Measurements from ENCODE around the gene SORT1.
"Not testable (repeated sequence)": the region's sequence is repeated elsewhere in the genome, so short reads cannot be mapped to it uniquely, and the experiment has no call there.

The SORT1 gene

DNA sequence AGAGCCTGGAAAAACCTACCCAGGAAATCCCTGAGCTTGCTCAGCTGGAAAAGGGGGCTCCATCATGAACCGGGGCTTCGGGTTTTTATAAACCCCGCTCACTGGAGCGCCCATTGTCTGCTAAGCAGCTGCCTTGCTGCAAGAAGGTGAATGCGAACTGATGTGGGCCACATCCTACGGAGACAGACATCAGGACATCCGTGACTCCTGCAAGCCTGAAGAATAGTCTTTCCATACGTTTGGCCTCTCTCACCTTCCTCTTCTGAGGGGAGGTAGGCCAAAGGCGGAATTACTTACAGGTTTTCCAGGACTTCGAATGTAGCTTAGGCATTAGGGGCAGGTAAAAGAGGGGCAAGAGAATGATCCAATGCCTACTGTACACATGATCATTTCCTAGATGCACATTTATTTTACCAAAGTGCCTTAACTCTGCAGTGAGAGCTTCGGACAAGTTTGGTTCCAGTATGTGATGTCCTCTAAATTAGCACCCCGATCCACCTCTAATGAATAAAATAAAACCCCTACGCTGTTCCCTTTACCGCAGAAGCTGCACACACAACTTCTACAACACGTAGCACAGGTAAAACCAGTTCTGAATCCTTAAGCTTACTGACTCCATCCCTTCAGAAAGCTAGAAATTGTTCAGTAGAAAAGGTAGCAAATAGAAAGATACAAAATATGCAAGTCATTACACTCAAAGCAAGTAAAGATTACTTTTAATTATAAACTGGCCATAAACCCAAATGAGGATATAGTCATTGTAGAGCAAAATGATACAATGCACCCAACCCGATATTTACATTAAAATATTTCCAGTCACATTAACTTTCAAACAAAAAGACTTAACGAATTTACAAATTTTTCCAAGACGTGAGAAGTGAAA is 866 bp upstream of the SORT1 start:
- DNase-seq (ENCODE audit: low read depth in 1 of 2, low spot score in 1 of 2): no peak

DNA sequence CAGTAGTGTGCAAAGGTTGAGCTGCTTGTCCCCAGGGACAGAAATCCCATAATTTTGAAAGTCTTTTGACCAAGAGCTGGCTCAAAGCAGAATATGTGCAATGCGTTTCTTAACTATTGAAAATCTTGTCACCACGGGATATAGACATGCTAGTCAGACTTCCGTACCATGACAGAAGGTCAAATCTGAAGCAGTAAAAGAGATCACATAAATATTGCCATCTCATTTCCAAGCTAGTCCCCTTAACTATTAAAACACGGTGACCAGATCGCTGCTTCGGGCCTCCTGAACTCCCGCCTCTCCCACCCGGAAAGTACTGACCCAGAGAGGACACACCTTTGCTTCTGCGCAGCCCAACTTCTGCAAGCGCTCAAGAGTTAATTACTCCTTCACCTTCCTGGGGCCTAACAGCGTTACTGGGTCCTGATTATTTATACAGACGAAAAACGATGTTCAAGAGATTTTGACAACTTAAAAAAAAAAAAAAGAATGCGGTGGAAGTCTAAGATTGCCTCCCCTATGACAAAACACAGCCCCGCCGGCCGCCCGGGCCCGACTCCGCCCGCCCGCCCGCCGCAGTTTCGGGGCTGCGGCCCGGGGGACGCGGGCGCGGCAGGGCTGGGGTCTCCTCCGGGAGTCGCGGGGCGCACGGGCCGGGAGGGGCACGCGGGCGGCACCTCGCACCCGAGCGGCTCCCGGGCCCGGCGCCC is 692 bp downstream of the SORT1 start:
- no peak for DNase-seq (ENCODE audit: low read depth in 1 of 2, low spot score in 1 of 2)

DNA sequence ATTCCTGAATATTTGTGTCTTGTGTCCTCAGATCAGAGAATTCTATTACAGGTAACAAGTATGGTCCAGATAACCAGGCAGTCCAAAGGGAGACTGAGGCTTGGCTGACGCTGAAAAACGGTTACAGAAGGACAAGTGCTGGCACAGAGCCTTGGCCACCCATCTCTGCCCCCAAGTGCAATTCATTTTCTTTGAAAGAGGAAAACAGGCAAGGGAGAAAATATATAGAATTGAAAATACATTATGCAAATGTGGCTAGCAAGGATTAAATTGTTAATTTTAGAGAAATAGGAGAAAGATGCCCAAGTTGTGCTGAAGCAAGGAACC is 1.2 kb downstream of the SORT1 start:
- DNase-seq (ENCODE audit: low read depth in 1 of 2, low spot score in 1 of 2): no peak

DNA sequence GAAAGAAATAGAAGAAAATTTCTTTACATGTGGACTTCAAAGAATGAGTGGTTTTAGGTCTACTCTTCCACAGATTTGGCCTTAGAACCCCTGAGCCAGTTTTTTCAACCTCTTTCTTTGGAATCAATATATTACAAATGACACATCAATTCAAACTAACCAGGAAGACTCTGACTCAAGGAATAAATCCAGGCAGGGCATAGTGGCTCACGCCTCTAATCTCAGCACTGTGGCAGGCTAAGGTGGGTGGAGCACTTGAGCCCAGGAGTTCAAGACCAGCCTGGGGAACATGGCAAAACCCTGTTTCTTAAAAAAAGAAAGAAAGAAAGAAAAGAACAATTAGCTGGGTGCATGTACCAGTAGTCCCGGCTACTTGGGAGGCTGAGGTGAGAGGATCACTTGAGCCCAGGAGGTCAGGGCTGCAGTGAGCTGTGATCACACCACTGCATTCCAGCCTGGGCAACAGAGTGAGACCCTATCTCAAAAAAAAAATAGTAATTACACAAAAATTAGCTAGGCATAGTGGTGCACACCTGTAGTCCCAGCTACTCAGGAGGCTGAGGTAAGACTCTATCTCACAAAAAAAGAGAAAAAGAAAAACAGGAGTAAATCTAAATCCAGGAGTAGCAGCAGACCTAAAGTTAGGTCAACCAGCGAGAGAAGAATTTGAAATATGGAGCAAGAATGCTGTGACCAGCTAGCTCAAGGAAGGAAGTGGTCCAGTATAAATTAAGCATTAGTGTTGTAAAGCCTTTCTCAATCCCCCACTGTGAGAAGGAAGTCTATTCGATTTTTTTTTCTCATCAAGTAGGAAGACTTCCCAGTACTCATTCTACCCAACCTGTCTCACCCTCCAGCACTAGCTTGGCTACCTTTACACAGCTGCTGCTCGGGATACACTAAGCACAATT is 1.9 kb downstream of the SORT1 start:
- no peak for DNase-seq (ENCODE audit: low read depth in 1 of 2, low spot score in 1 of 2)

DNA sequence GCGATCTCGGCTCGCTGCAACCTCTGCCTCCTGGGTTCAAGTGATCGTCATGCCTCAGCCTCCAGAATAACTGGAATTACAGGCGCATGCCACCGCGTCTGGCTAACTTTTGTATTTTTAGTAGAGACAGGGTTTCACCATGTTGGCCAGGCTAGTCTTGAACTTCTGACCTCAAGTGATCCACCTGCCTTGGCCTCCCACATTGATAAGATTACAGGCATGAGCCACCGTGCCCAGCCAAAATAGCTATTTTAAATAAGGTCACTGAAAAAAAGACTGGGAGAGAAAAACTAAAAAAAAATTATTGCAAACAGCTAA is 2.5 kb downstream of the SORT1 start:
- not testable (repeated sequence) for DNase-seq (ENCODE audit: low read depth in 1 of 2, low spot score in 1 of 2)

DNA sequence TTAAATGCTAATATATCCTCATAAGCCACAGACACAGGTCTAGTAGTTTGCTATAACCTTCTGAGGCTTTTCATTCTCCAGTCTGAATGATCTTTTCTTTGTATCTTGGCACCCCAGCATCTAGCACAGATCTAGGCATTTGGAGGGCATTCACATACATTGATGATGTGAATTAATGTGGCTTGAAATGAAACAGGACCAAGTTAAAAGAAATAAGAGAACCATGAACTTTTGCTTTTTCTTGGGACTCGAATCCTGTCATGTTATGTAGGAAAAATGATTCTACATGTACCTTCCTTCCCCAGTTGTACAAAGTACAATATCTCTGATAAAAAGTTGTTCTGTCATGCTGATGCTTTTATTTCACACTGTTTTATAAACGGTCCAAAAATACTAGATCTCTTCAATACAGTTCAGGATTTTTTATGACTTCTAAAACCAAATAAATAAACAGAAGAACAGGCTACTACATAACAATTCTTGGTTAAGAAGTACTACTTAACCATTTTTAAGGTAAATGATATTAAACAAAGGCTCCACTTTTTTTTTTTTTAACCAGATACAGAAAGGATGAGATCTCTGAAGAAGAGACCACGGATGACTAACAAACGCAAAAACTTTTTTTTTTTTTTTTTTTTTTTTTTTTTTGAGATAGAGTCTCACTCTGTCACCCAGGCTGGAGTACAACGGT is 3.0 kb downstream of the SORT1 start:
- no peak for DNase-seq (ENCODE audit: low read depth in 1 of 2, low spot score in 1 of 2)

DNA sequence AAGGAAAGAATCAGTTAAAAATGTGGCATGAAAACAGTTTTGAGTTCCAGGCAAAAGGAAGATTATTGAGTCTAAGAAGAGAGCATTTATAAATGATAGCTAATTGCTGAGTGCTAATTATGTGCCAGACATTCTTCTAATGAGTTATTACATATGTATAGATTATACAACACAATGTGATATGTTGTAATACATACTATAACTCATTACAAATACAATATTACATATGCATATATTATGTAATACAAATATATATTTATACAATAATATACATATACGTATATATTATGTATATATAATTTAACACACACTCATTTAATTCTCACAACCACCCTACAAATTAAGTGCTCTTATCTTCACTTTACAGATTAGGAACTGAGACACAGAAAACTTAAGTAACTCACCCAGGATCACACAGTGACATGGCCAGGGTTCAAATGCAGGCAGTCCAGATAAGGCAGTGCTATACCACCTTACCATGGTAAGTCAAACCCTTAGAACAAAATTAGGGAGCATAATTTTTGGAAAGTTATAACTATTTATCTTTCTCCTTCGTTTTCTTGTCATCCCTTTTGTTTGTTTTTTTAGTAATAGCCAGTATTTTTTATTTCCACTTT is 4.0 kb downstream of the SORT1 start:
- no peak for DNase-seq (ENCODE audit: low read depth in 1 of 2, low spot score in 1 of 2)

DNA sequence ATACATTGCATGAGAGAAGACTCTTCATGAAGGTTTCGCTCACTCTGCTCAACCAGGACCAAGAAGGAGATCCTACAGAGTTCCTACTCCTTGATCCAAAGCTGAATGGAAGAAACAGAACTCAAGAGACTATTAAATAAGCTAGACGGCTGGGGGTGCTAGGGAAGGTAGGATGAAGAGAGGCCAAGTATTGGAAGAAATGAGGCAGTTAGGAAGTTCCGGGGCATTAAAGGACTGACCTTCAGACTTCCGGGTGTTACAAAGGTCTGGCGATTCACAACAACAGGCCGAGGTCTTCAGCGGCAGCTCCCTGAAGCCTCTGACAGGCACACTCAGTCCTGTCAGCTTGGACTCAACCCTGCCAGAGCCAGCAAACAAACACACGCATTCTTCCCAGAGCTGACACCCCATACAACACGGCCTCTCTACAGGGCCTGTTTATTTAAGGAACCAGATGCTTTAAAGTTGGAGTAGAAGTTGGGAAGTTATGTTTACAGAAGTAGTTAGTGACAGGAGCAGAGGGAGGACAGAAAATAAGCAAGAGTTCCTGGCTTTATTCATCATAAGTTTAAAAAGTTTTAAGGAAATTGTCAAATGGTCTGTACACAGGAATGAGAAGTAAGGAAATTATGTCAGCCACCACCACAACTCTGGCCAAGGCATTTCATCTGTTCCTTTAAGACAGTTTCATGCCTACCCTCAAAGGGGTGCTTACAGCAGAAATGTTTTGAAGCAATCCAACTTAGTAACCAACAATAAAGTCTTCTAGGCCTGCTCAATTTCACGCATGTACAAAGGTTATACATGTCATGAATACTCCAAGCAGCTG is 4.7 kb downstream of the SORT1 start:
- DNase-seq (ENCODE audit: low read depth in 1 of 2, low spot score in 1 of 2): no peak

DNA sequence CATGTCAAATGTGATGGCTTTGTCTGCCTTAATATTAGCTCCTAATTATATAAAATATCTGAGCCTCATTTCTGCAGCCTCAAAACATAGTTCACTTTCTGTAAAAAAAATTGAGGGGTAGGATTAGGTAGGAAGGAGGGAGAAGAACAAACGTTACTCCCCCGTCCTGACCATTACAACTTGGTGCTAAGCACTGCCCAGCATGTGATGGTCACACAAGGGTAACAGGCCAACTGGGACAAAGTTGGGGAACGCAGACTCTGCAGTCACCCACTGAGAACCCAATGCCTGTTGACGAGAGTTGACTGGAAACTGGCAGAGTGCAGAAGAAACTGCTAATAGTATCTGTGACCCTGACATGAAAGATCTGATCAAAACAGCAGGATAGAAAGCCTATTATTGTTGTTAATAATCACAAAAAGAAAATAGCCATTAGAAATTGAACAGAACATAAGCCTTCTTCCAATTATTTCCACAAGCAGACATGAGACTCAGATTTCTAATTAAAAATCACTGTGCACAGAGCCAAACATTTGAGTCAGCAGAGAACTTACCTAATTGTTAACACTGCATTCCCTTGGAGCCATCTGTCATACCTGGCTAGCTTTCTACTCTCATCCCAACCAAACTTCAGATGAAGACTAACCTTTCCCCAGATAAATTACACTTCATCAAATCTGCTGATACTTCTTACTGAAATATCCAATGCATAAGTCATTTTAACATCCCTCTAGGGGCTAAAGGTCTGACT is 5.5 kb downstream of the SORT1 start:
- no peak for DNase-seq (ENCODE audit: low read depth in 1 of 2, low spot score in 1 of 2)

DNA sequence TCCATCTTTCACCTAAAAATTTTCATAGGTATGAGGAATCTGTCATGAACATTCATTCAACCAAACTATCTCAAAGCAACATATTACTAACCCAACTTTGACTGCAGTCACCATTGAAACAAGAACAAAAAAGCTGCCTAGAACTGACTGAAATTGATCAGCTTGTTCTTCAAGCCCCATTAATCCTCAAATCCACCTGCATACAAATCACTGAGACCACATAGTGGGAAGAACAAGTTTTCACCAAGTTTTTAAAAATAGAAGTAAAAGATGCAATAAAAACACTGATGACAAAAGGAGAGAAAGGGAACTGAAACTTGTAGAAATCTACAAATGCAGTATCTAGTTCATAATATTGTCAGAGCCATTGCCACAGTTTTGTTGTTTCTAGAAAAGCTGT is 6.1 kb downstream of the SORT1 start:
- DNase-seq (ENCODE audit: low read depth in 1 of 2, low spot score in 1 of 2): no peak

DNA sequence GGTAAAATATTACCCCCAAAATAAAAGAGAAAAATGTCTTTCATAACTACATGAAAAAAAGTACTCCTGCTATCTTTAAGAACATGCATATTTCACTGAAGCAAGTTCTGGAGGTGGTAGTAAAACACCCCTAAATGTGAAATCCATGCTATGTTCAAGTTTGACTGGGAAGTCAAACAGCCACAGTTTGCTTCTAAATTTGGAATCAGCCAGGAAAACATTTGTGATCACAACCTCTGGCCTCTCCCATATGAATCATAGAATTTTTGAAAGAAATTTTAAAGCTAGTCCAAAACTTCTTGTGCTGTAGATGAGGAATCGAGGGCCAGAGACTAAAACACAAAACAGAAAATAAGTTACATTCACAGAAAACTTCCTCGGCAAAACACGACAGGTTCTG is 6.6 kb downstream of the SORT1 start:
- no peak for DNase-seq (ENCODE audit: low read depth in 1 of 2, low spot score in 1 of 2)

DNA sequence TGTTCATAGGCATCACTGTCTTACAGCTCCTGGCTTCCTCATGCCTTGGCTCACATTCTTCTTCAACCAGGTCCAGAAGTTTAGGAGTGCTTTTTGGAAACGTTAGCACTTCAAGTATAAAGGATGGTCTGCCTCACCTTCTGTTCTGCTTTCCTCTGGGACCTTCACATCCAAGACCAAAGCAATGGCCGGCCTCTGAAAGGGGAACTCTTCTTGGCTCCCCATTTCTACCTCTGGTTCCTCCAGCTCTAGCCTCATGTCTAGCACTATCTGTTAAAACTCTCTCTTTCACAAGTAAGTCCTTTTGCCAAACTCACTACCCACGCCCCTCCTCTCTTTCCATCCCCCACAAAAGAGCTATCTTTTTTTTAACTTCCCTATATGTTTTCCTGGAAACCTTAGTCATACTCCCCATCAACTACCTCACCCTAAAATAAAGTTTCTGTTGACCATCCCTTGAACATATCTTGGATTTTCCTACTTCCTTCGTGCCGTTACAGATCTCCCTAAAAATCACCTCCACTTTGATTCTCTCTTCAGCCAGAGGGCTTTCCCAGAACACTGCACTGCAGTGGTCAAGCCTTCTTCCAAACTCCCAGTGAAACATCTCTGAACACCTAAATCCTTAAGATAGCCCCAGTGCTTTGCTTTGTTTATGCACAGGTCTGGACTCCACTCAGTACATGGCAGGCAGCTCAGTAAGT is 7.9 kb downstream of the SORT1 start:
- no peak for DNase-seq (ENCODE audit: low read depth in 1 of 2, low spot score in 1 of 2)

DNA sequence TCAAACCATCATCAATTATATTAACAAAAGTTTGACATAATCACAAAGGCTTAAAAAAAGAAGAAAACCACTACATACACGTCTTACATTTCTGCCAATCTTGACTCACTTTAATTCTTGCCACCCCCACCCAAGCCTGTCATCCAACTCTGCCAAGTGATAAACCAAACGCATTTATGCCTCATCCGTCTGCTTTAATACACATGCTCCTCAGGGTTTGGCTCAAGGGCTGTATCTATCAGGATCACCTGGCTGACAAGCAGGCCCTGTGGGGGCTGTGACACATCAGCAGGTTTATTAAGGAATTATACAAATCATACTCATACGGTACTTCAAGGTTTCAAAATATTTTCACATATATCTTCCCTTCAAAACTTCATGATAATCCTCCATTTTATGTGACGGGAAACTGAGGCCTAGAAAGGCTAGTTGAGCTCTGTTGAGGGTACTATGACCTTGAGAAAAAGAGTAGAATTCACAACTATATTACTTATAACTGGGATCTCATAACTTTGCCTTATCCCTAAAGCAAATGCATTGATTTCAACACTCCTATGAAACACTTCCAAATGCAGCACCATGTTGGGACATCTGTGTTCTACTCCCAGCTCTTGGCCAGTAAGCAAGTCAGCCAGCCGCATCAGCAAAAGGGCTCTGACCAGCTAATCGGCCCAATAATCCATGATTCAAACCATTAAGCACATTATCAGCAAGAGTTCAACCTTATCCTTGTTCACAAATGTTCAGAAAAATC is 8.7 kb downstream of the SORT1 start:
- no peak for DNase-seq (ENCODE audit: low read depth in 1 of 2, low spot score in 1 of 2)

DNA sequence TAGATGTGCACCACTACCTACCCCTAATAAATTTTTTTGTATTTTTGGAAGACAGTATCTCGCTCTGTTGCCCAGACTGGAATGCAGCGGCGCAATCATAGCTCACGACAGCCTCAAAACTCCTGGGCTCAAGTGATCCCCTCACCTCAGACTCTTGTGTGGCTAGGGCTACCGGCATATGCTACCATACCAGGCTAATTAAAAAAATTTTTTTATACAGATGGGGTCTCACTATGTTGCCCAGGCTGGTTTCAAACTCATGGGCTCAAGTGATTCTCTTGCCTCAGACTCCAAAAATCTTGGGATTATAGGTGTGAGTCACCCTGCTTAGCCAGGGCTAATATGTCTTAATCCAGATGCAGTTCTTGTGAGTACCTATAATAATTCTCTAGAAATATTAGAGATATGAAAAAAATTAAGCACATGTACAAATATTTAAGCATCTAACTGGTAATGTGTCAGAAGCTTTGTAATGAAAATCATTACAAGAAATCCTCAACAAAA is 9.5 kb downstream of the SORT1 start:
- DNase-seq (ENCODE audit: low read depth in 1 of 2, low spot score in 1 of 2): no peak

DNA sequence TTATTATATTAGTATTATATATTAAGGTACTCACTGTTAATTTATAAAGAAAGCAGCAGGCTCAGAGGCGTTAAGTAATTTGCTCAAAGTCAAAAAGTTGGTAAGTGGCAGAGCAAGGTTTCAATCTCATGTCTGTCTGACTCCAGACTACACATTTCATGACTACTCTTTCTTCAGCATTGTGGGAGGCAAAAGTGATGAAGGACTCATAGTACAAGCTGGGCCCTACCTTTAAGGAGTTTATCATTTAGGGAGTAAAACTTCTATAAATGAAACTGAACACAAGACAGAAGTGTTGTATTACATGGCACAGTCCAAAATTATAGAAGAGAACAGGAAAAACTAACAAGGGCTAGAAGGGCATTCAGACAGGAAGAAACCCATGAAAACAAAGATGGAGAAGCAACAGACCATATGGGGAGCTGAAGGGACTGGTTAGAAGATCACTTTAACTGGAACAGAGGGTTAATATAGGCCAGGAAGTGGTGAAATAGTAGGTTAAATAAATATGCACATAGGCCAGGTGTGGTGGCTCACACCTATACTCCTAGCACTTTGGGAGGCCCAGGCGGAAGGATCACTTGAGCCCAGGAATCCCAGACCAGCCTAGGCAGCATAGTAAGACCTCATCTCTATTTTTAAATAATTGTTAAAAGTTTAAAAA is 11.5 kb downstream of the SORT1 start:
- no peak for DNase-seq (ENCODE audit: low read depth in 1 of 2, low spot score in 1 of 2)

DNA sequence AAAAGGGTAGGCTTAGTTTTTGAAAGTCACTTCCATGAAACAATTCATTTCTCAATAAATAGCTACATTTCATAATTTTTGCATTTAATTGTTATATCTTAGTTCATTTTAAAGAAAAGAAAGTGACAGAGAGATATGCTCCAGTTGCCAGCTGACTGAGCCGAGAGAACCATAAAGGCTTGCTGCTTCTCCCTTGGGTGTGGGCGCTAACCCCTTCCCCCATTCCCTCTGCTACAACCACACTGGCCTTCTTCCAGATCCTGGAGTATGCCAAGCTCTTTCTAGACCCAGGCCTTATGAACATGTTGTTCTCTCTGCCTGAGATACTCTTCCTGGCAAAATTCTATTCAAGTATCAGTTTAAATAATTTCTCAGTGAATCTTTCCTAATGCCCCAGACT is 12.3 kb downstream of the SORT1 start:
- DNase-seq (ENCODE audit: low read depth in 1 of 2, low spot score in 1 of 2): no peak

DNA sequence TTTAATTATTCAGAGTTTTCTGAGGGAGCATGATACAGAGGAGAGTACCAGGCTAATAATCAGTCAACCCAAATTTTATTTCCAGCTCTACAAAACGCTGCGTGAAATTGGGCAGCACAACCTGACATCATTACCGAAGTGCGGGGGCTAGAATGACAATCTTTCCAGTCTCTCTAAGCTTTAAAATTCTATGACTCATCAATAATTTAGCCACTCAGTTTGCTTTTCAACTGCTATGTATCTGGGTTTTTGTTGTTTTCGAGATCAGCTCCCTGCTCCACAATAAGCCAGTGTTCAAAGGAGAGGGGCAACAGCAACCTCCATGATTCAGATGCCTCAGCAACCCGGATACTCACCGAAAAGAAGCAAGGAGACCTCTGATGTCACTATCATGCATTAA is 13.9 kb downstream of the SORT1 start:
- DNase-seq (ENCODE audit: low read depth in 1 of 2, low spot score in 1 of 2): no peak
